ENCODE measurements around the gene MRAP.

The MRAP gene

GRCh38 chr21:32349333-32349944 is 50.8 kb downstream of the MRAP start:
- DNase-seq (ENCODE audit: low read depth): no peak

DNA sequence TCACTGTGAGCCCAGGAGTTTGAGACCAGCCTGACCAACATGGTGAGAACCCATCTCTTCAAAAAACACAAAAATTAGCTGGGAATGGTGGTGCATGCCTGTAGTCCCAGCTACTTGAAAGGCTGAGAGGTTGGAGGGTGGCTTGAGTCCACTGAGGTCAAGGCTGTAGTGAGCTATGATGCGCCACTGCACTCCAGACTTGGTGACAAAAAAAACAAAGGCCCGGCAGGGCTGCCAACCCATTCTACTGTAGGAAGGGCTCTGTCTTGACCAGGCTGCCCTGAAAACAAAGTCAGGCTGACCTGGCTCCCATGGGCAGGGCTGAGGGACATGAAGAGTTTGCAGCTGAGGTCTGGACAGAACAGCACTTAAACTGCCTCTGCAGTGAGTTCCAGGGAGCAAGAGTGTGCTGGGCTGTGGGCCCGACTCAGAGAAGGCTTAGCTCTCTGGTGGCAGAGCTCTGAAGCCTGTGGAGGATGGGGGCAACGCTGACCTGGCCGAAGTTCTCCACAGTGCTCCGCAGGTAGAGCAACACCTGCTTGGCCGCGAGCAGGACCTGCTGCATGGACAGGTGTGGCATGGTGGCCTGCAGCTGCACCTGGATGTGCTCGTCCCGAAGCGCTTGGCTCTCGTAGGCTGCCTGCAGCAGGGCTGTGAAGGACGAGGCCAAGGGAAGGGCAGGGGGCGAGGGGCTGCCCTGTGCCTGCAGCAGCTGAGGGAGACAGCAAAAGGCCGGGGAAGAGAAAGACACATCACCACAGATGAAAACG is 51.7 kb downstream of the MRAP start:
- no peak for DNase-seq (ENCODE audit: low read depth)

DNA sequence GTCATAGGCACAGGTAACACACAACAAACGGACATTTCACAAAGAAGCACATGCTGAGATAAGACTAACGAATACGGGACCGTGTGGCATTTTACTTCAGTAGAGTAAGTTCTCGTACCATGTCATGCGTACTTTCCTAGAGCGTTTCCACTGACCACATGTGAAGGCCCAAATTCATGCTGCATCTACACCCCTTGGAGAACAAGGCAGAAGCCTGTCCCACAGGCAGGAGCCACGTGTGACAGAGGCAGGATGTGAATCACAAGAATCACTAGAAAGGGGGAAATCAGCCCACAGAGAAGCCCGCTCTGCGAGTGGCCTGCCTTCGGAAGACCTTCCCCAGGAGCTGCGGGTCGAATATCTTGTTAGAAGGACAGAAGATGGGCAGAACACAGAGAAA is 52.3 kb downstream of the MRAP start:
- DNase-seq (ENCODE audit: low read depth): no peak

- DNase-seq (ENCODE audit: low read depth): no peak
Observed at GRCh38 chr21:32351428-32351827, 52.8 kb downstream of the MRAP start.

DNA sequence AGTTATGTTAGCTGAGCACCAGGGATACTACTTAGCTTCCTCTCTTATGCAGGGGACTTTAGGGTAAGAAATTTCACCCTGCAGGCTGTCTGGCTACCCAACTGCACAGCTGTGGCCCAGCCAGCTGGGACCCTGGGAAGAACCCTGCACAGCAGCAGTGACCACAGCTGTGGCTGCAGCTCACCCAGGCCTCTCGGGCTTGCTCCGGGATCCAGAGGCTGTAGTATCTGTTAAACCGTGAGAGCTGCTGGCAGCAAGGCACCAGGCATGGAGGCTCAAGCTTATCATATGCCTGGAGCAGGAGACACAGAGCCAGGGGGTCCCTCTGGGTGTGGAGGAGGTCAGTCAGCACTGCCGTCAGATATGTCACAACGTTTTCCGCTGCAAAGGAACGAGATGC is 53.9 kb downstream of the MRAP start:
- no peak for DNase-seq (ENCODE audit: low read depth)

DNA sequence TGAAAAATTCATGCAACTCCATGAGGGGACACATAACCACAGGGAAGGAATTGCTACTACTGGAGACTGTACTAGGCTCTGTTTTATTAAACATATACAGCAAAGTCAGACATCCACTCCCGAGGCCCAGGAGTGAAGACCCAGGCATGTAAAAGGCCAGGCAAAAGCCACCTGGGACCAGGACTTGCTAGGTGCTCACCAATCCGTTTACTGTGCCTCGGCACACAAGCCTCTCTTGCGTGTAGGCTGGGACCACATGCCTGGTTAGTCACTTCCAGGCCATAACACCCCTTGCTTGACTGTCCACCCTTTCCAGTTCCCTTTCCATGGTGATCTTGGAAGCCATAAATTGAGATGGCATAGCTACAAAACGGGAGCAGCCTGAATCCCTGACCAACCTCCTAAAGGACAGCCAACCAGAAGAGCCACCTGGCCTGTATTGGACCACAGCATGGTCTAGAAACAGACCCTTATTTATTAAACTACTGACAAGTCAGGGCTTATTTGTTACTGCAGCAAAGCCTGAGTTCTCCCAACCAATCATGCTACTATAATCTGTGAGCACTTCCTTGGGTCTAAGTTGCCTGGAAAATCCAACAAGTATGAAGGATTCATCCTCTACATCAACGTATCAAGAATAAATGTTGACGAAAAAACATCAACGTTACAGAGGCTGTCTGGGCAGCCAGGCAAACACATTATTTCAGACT is 54.5 kb downstream of the MRAP start:
- no peak for DNase-seq (ENCODE audit: low read depth)

DNA sequence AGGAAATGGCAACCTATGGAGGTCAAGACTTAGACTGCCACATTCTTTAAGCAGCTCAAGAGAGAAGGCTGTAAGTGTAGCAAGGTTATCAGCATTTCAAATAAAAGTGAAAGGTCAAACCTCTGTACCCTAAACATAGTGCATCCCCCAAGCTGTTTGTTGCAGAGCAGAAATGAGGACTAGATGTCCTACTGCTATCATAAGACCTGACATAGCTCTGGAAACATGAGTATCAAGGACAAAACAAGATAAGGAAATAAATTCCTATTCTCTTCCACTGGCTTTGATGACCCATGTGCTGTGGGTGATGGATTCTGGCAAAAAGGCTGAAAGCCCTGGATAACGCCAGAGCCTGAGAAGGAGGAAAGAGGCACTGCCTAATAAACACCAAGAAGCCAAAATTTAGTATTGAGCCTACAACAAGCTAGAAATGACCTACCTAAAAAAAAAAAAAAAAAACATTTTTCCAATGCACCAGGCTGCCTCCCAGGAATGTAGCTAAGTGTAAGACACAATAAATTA is 58.3 kb downstream of the MRAP start:
- DNase-seq (ENCODE audit: low read depth): no peak

GRCh38 chr21:32359719-32360260 is 61.1 kb downstream of the MRAP start:
- DNase-seq (ENCODE audit: low read depth): no peak

DNA sequence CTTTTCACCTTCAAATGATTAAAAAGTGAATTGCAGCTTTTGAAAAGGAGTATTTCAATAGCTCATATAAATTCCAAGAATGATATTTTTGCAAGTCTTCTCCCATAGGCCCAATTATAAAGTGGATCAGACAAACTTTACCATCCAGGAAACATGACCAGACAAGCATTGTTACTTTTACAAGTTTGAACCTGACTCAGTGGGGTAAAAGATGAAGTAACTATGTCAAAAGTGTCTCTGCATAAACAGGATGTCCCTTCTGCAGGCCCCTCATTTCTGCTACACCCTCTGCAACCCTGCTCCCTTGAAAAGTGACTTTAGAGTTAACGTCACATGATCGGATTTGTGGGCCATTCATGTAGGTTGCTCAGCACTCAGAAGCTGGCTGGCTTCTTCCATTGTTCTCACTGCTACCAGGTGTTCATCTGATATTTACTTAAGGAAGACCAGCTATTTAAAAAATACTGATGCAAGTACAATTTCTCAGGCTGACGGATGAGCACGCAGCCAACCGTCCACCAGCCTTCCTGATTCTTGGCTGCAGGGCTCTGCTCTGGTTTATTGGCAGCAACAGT is 61.8 kb downstream of the MRAP start:
- DNase-seq (ENCODE audit: low read depth): no peak
